Astrocyte (in vitro differentiated cells and primary cell): ENCODE results near the gene CHD9NB. TPM values are rescaled to one million over a fixed set of nuclear protein-coding genes. Genes with fewer than 3 reads are reported as not detected.
"Not testable (repeated sequence)": the region's sequence is repeated elsewhere in the genome, so short reads cannot be mapped to it uniquely, and the experiment has no call there.

Source experiments
- DNase-seq: peaks from one replicate; pipeline ENCODE4 v3.0.0-alpha.2; 2010; ENCODE audit warnings: low read depth
- FAIRE-seq: peaks from 2 replicates; lab custom pipeline; 2011; peaks lifted over from hg19 to GRCh38; lab: Jason Lieb, UNC
- H2AFZ ChIP-seq: 2 replicates; pipeline ENCODE4 v1.6.0; 2012; ENCODE audit warnings: low read depth, low read length, inconsistent platforms
- H3K27ac ChIP-seq: 2 replicates; pipeline ENCODE4 v1.5.1; 2011; ENCODE audit warnings: low read depth, low read length, inconsistent platforms
- H3K27me3 ChIP-seq: 2 replicates; pipeline ENCODE4 v1.6.0; 2011; ENCODE audit warnings: low read length, inconsistent platforms; ENCODE audit not compliant: insufficient read depth
- H3K36me3 ChIP-seq: 2 replicates; pipeline ENCODE4 v1.5.1; 2011; ENCODE audit warnings: low read length, inconsistent platforms; ENCODE audit not compliant: insufficient read depth
- H3K4me1 ChIP-seq: 2 replicates; pipeline ENCODE4 v1.5.1; 2011; ENCODE audit warnings: low read length, inconsistent platforms; ENCODE audit not compliant: insufficient read depth
- H3K4me2 ChIP-seq: 2 replicates; pipeline ENCODE4 v1.6.0; 2012; ENCODE audit warnings: low read length, inconsistent platforms
- H3K4me3 ChIP-seq: 2 replicates; pipeline ENCODE4 v1.5.1; 2011; ENCODE audit warnings: low read depth, mild to moderate bottlenecking, low read length, inconsistent platforms; ENCODE audit not compliant: insufficient read depth
- H3K79me2 ChIP-seq: 2 replicates; pipeline ENCODE4 v1.6.0; 2012; ENCODE audit warnings: mild to moderate bottlenecking, low read length, inconsistent platforms; ENCODE audit not compliant: insufficient read depth
- H3K9ac ChIP-seq: 2 replicates; pipeline ENCODE4 v1.6.0; 2012; ENCODE audit warnings: mild to moderate bottlenecking, low read length, inconsistent platforms
- H3K9me3 ChIP-seq: 2 replicates; pipeline ENCODE4 v1.5.1; 2012; ENCODE audit warnings: low read depth, mild to moderate bottlenecking, low read length, inconsistent platforms; ENCODE audit not compliant: insufficient read depth
- H4K20me1 ChIP-seq: 2 replicates; pipeline ENCODE4 v1.6.0; 2012; ENCODE audit warnings: low read length, inconsistent platforms; ENCODE audit not compliant: insufficient read depth
- H3K27ac Mint-ChIP-seq: one replicate; pipeline ENCODE4 v1.8.0; 2021; ENCODE audit warnings: mild to moderate bottlenecking, mixed read lengths; ENCODE audit not compliant: unreplicated experiment
- H3K27me3 Mint-ChIP-seq: one replicate; pipeline ENCODE4 v1.8.0; 2021; ENCODE audit warnings: low read depth, mixed read lengths; ENCODE audit not compliant: unreplicated experiment
- H3K36me3 Mint-ChIP-seq: one replicate; pipeline ENCODE4 v1.8.0; 2021; ENCODE audit warnings: low read depth, mixed read lengths; ENCODE audit not compliant: unreplicated experiment
- H3K4me1 Mint-ChIP-seq: one replicate; pipeline ENCODE4 v1.8.0; 2021; ENCODE audit warnings: low read depth, mixed read lengths; ENCODE audit not compliant: unreplicated experiment
- H3K4me3 Mint-ChIP-seq: one replicate; pipeline ENCODE4 v1.8.0; 2021; ENCODE audit warnings: mild to moderate bottlenecking, moderate library complexity, mixed read lengths; ENCODE audit not compliant: unreplicated experiment
- H3K9me3 Mint-ChIP-seq: one replicate; pipeline ENCODE4 v1.8.0; 2021; ENCODE audit warnings: mild to moderate bottlenecking, mixed read lengths; ENCODE audit not compliant: unreplicated experiment
- EZH2 ChIP-seq: IDR thresholded peaks from 2 replicates; pipeline ENCODE4 v1.6.1; 2012; ENCODE audit warnings: mild to moderate bottlenecking, low read length, inconsistent platforms; ENCODE audit not compliant: insufficient read depth
- total RNA-seq: library from RNA; stranded (reverse); gene quantifications from 2 replicates; pipeline ENCODE4 v1.2.1, GENCODE V29; 2021
- TF ChIP-seq, protein P1 (sequence below): IDR thresholded peaks from 2 replicates; pipeline ENCODE4 v1.5.1; 2011; ENCODE audit warnings: low read depth, mild to moderate bottlenecking, inconsistent platforms, low read length, moderate library complexity; ENCODE audit not compliant: insufficient read depth

The CHD9NB gene
- total RNA-seq, 1 donor from 2014 or later = 3.3 TPM

DNA sequence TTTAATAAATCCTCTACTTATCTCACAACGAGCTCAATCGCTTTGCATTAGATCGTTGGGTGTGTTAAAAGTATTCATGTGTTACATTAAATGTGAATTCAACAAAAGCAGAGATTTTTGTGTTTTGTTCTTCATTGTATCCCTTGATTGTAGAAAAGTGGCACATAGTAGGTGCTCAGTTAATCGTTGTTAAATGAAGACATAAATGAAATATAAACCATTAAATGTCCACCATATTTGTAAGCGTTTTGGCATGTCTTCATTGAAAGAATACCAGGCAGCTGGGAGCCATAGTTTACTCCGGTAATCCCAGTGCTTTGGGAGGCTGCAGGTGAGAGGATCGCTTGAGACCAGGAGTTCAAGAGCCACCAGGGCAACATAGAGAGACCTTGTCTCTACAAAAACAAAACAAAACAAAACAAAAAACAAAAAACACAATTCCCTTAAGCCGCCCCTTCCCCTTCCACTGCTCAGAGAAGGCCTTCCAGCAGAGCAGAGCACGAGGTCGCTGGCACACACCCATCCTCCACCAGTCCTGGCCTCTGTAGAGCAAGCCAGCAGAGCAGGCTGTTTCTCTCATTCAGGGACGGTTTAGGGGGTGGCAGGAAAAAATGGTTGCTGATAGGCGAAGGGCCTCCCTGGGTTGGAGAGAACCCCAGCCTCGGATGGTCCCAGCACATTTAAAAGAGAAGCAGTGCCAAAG is 1.4 kb upstream of the CHD9NB start:
- H3K36me3 ChIP-seq = no peaks in the 10 kb centered on the region
- FAIRE-seq = no peak
- H3K27ac ChIP-seq = peak overlapping the region; percentile 79
- H3K79me2 ChIP-seq = peaks cover 26% of the 10 kb centered on the region
- H3K4me1 ChIP-seq = peaks cover 26% of the 10 kb centered on the region
- peak overlapping the region; percentile 65 for H3K4me3 ChIP-seq
- no peak for TF ChIP-seq EZH2
- TF ChIP-seq, protein P1, sequence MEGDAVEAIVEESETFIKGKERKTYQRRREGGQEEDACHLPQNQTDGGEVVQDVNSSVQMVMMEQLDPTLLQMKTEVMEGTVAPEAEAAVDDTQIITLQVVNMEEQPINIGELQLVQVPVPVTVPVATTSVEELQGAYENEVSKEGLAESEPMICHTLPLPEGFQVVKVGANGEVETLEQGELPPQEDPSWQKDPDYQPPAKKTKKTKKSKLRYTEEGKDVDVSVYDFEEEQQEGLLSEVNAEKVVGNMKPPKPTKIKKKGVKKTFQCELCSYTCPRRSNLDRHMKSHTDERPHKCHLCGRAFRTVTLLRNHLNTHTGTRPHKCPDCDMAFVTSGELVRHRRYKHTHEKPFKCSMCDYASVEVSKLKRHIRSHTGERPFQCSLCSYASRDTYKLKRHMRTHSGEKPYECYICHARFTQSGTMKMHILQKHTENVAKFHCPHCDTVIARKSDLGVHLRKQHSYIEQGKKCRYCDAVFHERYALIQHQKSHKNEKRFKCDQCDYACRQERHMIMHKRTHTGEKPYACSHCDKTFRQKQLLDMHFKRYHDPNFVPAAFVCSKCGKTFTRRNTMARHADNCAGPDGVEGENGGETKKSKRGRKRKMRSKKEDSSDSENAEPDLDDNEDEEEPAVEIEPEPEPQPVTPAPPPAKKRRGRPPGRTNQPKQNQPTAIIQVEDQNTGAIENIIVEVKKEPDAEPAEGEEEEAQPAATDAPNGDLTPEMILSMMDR = no peak
- Mint-ChIP-seq H3K4me1 (peaks cover 13% of the 10 kb centered on the region), H3K9me3 (no peaks in the 10 kb centered on the region), H3K36me3 (peaks cover 6% of the 10 kb centered on the region), H3K27me3 (no peaks in the 10 kb centered on the region), H3K27ac (peak overlapping the region; percentile 89), H3K4me3 (peak overlapping the region; percentile 89)
- H3K9me3 ChIP-seq = no peaks in the 10 kb centered on the region
- peaks cover 9% of the 10 kb centered on the region for H4K20me1 ChIP-seq
- peak overlapping the region; percentile 90 for H2AFZ ChIP-seq
- no peaks in the 10 kb centered on the region for H3K27me3 ChIP-seq
- peak overlapping the region; percentile 83 for H3K4me2 ChIP-seq
- no peak for DNase-seq
- peak overlapping the region; percentile 83 for H3K9ac ChIP-seq

DNA sequence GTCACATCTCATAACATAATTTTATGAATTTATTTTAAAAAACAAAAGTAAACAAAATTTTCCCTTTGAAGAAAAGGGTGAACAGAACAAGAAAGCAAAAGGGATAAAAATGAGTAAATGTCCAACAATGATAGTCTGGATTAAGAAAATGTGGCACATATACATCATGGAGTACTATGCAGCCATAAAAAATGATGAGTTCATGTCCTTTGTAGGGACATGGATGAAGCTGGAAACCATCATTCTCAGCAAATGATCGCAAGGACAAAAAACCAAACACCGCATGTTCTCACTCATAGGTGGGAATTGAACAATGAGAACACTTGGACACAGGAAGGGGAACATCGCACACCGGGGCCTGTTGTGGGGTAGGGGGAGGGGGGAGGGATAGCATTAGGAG is 1.4 kb downstream of the CHD9NB start:
- not testable (repeated sequence) for H3K27me3 ChIP-seq, H3K9me3 Mint-ChIP-seq, H3K36me3 ChIP-seq, H3K9me3 ChIP-seq, DNase-seq, H3K27ac Mint-ChIP-seq, H2AFZ ChIP-seq, H3K4me2 ChIP-seq, H3K27ac ChIP-seq, H3K27me3 Mint-ChIP-seq, H3K4me3 ChIP-seq, H3K79me2 ChIP-seq, FAIRE-seq, H3K9ac ChIP-seq, H3K4me1 Mint-ChIP-seq, H4K20me1 ChIP-seq
- peaks cover 21% of the 10 kb centered on the region for H3K4me1 ChIP-seq
- peaks cover 10% of the 10 kb centered on the region for H3K36me3 Mint-ChIP-seq
- H3K4me3 Mint-ChIP-seq = peak overlapping the region; percentile 27

DNA sequence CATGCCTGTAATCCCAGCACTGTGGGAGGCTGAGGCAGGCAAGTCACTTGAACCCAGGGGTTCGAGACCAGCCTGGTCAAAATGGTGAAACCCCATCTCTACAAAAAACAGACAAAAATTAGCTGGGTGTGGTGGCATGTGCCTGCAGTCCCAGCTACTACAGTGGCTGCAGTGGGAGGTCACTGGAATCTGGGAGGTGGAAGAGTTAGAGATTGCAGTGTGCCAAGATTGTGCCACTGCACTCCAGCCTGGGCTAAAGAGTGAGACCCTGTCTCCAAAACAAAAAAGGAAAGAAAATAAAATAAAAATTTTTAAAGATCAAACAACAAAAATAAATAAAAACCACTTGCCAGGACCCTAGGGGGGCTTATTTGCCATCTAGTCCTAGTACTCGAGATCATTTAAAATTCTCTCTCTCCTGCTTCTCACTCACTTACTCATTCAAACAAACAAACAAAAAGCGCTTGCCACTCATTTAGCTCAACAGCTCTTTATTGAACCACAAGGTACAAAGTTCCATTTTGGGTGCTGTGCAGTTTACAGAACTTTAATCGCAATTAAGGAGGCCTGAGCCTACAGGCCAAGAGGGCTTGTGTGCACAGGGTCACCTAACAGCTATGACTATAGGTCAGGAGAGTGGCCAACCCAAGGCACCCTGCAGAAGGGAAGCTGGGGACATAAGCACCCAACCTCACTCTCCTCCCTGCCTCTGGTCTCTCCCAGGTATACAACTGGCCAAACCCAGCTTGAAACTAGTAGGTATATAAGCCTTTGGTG is 4.4 kb downstream of the CHD9NB start:
- H3K9ac ChIP-seq = no peak overlapping the region

DNA sequence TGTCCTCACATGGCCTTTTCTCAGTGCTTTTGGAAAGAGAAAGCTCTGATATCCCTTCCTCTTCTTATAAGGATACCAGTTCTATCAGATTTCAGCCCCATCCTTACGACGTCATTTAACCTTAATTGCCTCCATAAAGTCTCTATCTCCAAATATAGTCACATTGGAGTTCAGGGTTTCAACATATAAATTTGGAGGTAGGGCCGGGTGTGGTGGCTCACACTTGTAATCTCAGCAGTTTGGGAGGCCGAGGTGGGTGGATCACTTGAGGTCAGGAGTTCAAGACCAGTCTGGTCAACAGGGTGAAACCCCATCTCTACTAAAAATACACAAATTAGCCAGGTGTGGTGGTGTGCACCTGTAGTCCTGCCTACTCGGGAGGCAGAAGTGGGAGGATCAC is 5.2 kb downstream of the CHD9NB start:
- H3K4me2 ChIP-seq, H3K4me1 ChIP-seq, DNase-seq, FAIRE-seq, H2AFZ ChIP-seq, H3K4me3 ChIP-seq, H3K27ac Mint-ChIP-seq, H3K4me3 Mint-ChIP-seq, H3K79me2 ChIP-seq, H3K27ac ChIP-seq, H3K27me3 Mint-ChIP-seq, H4K20me1 ChIP-seq, H3K36me3 ChIP-seq, H3K9me3 ChIP-seq, H3K9me3 Mint-ChIP-seq, H3K9ac ChIP-seq: not testable (repeated sequence)
- peaks cover 12% of the 10 kb centered on the region for H3K27me3 ChIP-seq
- peaks cover 17% of the 10 kb centered on the region for H3K4me1 Mint-ChIP-seq
- H3K36me3 Mint-ChIP-seq = peaks cover 15% of the 10 kb centered on the region

More for the DNA sequence above, 4.4 kb downstream of the CHD9NB start:
- no peak overlapping the region for H3K4me3 ChIP-seq
- no peaks in the 10 kb centered on the region for H3K36me3 ChIP-seq
- H3K27me3 ChIP-seq = peaks cover 6% of the 10 kb centered on the region
- Mint-ChIP-seq H3K36me3 (peaks cover 15% of the 10 kb centered on the region), H3K27ac (no peak overlapping the region), H3K4me1 (peaks cover 12% of the 10 kb centered on the region), H3K4me3 (no peak overlapping the region), H3K9me3 (no peaks in the 10 kb centered on the region), H3K27me3 (no peaks in the 10 kb centered on the region)
- FAIRE-seq (no peak), DNase-seq (no peak)
- no peak overlapping the region for H3K4me2 ChIP-seq
- no peaks in the 10 kb centered on the region for H3K79me2 ChIP-seq
- no peak overlapping the region for H3K27ac ChIP-seq
- no peaks in the 10 kb centered on the region for H4K20me1 ChIP-seq
- TF ChIP-seq EZH2 = no peak
- TF ChIP-seq, protein P1 = no peak
- peaks cover 9% of the 10 kb centered on the region for H3K4me1 ChIP-seq
- H3K9me3 ChIP-seq = no peaks in the 10 kb centered on the region
- H2AFZ ChIP-seq = no peak overlapping the region
